ENCODE results near the gene SH3GLB2.

DNA sequence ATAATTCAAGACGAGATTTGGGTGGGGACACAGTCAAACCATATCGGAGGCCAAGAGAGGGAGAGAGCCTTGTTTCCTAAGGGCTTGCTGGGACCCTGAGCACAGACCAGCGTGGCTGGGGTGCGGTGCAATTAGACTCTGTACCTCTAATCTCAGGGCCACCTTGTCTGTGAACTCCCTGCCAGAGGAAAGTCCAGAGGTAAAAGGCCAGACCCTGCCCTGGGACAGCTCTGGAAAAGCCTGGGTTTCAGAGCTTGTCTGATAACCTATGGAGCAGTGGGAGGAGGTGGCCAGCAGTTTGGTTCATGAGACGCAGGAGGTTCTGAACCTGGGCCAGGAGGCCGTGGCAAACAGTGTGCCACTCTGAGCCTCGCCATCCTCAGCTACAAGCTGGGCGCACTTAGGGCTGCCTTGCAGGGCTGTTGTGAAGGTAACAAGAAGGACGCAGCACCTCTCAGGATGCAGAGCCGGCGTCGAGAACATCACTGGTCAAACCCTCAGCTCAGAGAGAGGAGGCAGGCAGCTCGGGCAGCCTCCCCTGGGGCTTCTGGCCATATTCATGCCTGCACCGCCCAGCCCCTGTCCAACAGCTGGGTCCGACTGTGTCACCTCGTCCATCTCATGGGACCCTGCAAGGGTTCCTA is 48.0 kb upstream of the SH3GLB2 start:
- TF ChIP-seq, protein P1, sequence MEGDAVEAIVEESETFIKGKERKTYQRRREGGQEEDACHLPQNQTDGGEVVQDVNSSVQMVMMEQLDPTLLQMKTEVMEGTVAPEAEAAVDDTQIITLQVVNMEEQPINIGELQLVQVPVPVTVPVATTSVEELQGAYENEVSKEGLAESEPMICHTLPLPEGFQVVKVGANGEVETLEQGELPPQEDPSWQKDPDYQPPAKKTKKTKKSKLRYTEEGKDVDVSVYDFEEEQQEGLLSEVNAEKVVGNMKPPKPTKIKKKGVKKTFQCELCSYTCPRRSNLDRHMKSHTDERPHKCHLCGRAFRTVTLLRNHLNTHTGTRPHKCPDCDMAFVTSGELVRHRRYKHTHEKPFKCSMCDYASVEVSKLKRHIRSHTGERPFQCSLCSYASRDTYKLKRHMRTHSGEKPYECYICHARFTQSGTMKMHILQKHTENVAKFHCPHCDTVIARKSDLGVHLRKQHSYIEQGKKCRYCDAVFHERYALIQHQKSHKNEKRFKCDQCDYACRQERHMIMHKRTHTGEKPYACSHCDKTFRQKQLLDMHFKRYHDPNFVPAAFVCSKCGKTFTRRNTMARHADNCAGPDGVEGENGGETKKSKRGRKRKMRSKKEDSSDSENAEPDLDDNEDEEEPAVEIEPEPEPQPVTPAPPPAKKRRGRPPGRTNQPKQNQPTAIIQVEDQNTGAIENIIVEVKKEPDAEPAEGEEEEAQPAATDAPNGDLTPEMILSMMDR (IDR thresholded peaks at IDR 0.05; ENCODE audit: control extremely low read depth in 1 of 3, insufficient read depth in 1 of 3, low read depth in 1 of 3, low read length in 3 of 3) = no peak
- TF ChIP-seq POLR2A (IDR thresholded peaks at IDR 0.05; ENCODE audit: control extremely low read depth in 1 of 2, low read depth in 2 of 2, low read length in 2 of 2) (no peak), HDAC2 (IDR thresholded peaks at IDR 0.05; ENCODE audit: borderline replicate concordance in 1 of 2, low read depth in 2 of 2, low read length in 2 of 2) (no peak), POLR2AphosphoS5 (IDR thresholded peaks at IDR 0.05; ENCODE audit: low read depth, low read length) (no peak), CBX8 (IDR thresholded peaks at IDR 0.05; ENCODE audit: borderline replicate concordance, low read depth, low read length) (no peak), CHD2 (IDR thresholded peaks at IDR 0.05; ENCODE audit: low read length) (no peak), JUND (IDR thresholded peaks at IDR 0.05; ENCODE audit: low read length) (no peak), EP300 (IDR thresholded peaks at IDR 0.05; ENCODE audit: borderline replicate concordance in 1 of 2, low read depth in 2 of 2, low read length in 2 of 2) (no peak), CHD1 (IDR thresholded peaks at IDR 0.05; ENCODE audit: low read depth, low read length) (no peak), USF2 (IDR thresholded peaks at IDR 0.05; ENCODE audit: low read length) (no peak)
